Activated CD4-positive, alpha-beta T cell treated with anti-CD3 and anti-CD28 coated beads for 48 hours (primary cell): ENCODE results near the gene BIRC7.

ENCODE experiments used
- DNase-seq: peaks from one replicate; pipeline ENCODE4 v3.0.0-alpha.2; 2020

The BIRC7 gene

DNA sequence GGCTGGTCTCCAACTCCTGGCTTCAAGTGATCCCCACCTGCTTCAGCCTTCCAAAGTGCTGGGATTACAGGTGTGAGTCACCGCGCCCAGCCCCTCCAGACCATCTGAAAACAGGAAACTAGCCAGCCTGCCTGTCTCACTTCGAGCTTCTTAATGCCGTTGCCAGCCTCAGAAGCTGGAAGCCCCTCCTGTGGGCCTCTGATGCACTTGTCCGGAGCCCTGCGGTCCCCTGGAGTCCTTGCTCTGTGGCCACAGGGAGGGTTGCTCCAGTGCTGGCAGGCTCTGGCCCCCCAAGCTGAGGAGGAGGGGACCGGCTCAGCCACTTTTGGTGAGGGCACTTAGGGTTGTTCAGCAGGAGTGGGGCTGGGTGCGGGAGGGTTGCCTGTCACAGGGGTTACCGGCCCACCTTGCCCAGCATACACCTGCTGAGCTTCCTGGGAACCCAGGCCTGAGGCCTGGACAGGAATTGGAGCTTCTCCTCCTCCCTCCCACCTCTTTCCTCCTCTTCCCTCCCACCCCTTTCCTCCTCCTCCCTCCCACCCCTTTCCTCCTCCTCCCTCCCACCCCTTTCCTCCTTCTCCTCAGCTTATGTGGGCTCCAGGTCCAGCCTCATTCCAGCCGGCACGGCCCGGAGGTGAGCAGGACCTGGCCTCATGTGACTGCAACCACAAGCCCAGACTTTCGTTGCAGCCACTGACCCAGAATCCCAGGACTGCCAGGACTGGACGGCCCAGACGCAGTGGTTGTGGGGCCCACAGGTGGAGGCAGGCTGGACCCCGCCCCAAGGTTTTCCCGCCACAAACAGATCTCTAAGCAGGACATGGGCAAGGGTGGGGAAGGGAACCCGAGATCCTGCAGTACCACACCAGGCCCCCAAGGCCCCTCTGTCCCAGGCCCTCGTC, 9.4 kb upstream of the BIRC7 start:
- no peak for DNase-seq

DNA sequence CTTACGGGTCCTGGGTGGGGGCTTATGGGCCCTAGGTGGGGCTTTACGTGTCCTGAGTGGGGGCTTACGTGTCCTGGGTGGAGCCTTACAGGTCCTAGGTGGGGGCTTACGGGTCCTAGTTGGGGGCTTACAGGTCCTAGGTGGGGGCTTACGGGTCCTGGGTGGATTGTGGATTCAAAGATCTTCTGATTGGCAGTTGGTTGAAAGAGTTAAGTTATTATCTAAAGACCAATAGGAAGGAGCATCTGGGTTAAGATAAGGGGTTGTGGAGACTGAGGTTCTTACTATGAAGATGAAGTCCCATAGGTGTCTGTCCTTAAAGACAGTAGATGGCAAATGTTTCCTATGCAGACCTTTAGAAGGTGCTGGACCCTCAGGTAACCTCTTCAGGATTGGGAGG, 8.4 kb upstream of the BIRC7 start:
- DNase-seq: no peak

DNA sequence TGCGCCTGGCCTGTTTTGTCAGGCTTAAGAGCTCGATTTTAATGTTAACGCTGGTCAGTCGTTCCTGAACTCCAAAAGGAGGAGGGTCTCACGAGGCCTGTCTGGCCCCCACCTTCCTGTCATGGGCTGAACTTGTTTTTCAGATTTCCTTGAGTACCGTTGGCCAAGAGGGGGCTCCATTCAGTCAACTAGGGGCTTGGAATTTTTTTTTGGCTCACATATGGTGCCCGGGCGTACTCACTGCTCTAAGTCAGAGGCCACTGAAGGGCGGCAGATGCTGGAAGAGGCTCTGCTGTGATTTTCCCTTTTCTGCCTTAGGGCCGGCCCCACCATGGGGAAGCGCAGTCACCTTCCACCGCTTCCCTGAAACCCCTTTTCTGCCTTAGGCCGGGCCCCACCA, 6.9 kb upstream of the BIRC7 start:
- DNase-seq: no peak

DNA sequence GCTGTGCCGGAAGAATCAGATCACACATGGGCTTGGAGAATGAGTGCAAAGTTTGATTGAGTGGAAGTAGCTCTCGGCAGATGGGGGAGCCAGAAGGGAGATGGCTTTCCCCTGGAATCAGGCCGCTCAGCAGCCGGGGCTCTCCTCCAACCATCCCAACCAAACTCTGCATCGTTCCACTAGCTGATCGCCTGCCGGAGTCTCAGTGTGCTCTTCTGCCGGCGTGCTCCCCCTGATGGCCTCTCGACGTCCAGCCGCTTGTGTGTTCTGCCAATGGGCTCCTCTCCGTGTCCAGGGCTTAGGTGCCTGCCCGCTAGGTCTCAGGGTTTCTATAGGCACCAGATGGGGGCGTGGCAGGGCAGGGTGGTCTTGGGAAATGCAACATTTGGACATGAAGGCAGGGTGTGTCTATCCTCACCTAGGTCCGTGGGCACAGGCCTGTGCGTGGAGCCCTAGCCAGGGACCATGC, 4.9 kb upstream of the BIRC7 start:
- no peak for DNase-seq

DNA sequence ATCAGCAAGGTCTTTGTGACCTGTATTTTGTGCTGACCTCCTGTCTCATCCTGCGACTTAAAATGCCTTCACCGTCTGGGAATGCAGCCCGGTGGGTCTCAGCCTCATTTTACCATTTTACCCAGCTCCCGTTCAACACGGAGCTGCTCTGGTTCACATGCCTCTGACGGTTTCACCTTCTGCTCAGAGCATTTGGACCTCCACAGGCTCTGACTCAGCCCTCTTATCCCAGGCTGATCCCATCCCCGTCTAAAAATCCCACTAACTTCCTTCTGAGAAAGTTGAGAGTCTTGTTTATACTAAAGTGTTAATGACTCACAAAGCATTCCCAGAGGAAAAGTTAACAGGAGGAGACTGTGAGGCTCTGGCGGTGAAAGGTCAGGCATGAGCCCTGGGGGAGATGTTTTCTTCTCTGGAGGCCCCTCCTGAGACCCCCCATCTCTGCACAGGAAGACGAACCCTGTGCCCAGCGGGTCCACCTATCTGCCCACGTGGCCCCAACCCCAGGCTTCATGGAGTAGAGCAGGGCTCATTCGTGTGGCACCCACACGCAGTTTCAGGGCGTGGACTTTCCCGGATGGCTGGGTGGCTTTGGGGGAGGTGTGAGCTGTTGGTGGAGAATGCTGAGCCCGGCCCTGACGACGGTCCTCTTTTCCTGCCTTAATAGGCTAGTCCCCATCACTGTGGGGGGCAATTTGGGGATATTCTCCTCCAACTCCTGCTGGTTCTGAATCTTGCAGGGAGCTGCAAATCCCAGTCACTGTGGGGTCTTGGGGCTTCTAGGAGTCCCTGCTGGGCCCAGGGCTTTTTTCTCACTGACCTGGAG, 3.3 kb upstream of the BIRC7 start:
- no peak for DNase-seq

DNA sequence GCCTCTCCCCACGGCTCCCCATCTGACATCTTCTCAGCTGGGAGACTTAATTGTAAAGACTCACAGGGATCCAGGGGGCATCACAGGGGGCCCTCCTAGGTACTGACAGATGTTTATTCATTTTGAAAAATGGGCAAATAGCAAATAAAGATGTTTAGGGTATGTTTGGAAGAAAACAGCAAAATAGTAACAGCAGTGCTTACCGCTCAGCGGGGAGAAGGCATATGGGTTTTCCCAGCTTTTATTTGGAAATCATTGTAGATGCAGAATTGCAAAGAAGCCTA, 2.7 kb upstream of the BIRC7 start:
- DNase-seq: no peak

DNA sequence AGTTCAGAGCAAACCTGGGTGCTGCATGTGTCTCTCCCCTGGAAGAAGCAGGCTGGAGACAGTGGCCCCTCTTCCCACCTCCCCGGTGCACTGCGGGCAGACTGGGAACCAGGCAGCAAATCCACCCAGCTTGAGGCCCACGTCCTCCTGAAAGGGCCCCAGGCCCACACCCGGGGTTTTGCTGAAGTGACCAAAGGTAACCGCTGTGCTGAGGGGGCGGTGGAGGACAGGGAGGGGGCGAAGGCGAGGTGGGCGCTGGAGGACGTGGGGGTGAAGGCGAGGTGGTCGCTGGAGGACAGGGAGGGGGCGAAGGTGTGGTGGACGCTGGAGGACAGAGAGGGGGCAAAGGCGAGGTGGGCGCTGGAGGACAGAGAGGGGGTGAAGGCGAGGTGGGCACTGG, 1.8 kb upstream of the BIRC7 start:
- DNase-seq: no peak

DNA sequence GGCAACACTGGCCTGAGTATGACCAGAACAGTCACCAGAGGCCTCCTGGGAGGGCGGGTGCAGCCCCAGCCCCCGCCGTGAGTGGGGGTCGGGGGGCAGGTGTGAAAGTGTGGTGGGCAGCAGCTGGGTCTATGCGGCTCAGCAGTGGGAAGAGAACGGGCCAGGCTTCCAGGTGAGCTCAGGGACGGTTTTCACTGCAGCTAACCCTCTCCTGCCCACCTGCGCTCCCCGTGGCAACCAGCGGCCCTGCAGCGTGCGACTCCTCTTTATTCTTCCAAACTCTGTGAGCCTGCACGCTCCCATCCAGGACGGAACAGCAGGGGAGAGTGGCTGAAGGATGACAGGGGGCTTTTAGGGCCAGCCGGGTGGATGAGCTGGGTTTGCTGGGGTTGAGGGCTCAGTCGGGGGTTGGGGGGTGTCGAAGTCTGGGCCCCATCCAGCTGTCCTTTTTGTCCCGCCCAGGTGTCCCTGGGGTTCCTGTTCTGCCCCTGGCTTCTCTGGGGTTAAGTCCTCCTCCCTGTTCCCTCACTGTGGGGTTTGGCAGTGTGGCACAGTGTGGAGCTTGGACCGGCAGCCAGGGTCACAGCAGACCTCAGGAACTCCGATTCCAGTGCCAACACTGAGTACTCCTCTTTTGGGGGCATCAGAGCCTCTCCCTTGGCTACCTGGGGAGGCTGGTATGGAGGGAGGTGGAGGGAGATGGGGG, 859 bp upstream of the BIRC7 start:
- DNase-seq: peak; percentile 54

DNA sequence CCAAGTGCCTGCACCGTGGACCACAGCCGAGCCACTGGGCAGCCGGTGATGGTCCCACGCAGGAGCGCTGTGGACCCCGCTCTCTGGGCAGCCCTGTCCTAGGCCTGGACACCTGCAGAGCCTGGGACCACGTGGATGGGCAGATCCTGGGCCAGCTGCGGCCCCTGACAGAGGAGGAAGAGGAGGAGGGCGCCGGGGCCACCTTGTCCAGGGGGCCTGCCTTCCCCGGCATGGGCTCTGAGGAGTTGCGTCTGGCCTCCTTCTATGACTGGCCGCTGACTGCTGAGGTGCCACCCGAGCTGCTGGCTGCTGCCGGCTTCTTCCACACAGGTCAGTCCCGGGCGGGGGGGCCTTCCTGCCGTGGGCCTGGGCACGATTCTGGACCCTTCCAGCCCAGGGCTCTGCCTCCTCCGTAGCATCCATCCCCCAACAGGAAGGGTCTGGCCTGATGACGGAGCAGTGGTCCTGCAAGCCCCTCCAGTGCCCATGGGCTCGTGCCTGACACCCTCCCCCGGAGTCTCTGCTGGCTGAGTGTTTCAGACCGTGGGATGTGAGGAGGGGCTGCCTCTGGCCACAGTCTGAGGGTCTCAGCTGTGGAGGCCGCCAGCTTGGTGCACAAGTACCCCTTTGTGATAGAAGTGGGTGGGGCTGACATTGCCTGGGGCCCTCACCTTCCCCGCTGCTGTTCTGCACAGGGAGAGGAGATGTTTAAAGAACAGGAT, 572 bp downstream of the BIRC7 start:
- no peak for DNase-seq

DNA sequence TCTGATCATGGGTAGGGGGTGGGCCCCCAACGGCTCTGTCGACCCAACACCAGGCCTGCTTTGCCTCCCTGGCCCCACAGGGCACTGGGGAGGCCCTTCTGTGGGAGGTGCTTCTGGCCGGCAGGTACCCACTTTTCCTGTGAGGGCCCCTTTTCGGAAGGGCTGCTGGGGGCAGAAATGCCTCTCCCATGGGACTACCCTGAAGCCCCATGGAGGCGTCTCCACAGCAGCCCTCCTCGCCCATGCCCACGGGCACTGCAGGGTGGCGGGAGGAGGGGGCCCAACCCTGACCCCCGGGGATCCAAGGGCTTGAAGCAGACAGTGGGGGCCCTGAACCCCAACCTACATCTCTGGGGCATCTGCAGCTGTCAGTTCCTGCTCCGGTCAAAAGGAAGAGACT, 2.3 kb downstream of the BIRC7 start:
- DNase-seq: no peak

DNA sequence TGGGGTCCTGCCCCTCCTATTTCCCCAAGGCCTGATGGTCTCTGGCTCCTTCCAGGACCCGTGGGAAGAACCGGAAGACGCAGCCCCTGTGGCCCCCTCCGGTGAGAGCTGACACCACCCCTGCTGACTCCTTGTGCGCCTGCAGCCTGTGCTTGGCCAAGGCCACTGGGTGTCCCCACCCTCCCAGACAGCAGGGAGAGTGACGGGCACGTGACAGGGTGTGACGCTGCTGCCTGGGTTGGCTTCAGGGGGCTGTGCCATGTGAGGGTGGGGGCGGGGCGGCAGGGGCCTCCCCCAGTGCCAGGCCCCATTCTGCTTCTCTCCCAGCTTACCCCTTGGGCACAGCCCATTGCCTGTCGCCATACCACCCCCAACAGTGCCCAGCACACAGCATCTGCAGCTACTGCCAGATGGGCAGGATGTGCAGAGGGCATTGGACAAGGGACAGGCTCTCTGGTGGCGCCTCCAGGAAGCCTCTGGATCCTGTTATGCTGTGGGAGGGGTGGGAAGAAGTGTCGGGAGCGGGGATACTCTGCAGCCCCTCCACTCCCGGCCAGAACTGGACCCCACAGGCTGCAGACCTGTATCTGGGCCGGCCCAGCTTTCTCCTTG, 2.9 kb downstream of the BIRC7 start:
- no peak for DNase-seq

DNA sequence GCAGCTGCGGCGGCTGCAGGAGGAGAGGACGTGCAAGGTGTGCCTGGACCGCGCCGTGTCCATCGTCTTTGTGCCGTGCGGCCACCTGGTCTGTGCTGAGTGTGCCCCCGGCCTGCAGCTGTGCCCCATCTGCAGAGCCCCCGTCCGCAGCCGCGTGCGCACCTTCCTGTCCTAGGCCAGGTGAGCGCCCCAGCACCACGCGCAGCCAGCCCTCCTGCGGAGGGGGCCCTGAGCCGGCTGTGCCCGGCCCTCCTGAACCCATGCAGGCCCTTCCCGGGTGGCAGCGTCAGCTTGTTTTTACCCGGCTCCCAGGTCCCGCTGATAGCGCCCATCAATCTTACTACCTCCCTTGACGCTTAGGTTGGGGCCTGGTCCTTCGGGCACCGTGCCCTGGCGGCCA, 3.7 kb downstream of the BIRC7 start:
- no peak for DNase-seq

DNA sequence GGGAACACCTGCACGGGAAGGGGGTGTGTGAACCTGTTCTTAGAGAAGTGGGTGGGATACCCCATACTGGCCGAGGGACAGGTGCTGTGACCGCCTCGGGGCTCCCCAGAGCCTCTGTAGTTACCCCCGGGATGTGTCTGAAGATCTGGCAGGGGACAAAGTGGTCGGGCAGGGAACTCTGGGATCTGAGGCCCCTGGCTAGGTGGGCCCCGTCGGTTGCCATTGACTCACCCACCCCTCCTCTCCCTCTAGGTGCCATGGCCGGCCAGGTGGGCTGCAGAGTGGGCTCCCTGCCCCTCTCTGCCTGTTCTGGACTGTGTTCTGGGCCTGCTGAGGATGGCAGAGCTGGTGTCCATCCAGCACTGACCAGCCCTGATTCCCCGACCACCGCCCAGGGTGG, 4.3 kb downstream of the BIRC7 start:
- DNase-seq: no peak

DNA sequence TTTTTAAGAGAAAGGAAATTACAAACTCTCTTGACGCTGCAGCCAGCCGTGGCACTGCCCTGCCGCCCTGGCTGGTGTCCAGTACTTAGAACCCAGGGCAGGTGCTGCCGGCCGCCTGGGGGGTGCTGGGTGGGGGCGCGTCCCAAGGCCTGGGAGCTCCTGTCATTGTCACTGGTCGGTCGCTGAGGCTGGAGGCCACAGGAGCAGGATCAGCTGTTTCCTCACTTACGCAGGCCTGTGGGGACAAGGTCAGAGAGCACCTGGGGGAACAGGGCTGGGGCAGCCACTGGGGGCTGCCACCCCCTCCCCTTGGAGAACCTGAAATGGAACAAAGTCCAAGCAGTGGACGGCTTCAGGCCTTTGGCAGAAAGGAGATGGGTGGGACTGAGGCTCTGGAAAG, 5.6 kb downstream of the BIRC7 start:
- DNase-seq: no peak

DNA sequence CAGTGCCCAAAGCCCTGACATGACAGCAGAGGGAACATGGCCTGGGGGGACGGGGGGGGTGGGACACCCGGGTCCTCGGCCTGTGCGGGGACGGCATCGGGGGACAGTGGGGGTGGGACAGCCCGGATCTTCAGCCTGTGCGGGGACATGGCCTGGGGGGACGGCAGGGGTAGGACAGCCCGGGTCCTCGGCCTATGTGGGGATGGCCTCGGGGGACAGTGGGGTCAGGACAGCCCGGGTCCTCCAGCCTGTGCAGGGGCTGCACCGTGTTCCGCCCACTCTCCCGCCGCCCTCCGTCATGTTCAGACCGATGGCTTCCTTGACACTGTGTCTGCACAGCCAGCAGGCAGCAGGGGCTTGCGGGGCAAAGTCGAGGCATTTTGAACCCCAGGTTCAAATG, 7.0 kb downstream of the BIRC7 start:
- DNase-seq: no peak

DNA sequence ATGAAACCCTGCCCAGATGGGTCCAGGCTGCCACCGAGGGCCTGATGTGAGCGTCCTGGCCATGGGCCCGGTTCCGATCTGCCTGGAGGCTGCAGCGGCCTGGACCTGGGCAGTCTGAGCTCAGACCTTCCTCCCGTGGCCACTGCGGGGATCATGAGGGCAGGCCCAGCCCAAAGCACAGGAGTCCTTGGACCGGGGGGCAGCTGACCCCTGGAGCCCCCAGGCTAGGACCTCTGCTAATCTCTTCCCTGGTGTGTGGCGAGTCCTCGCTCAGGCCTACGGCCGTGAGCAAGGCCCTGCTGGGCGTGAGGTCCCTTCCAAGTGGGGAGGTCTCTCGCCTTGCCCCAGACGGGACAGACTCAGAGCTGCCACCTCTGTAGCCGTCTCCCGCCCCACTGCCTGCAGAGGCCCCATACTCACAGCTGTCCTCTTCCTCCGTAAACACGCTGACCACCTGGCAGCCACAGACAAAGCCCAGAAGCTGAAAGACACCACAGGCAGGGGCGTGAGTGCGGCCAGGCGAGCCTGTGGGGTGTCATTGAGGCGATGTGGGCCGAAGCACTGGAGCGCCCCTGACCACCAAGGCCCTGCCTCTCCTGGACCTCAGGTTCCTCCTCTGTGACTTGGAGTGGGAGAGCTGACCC, 8.0 kb downstream of the BIRC7 start:
- no peak for DNase-seq

DNA sequence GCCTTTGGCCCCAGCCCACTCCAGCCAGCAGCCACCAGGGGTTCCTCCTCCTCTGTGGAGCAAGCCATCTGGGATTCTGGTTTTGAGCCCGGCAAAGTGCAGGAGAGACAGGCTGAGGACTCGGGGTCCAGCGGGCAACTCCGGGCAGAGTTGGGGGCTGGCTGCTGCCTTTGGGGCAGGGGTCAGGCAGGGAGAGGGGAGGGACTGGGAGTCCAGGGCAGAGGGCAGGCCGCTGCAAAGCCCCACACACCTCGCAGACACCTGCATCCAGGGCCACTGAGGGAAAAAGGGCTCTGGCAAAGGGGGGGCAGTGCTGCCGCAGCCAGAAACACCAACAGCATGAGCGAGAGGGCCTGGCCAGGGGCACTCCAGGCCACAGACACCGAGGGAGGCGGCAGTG, 8.8 kb downstream of the BIRC7 start:
- no peak for DNase-seq

DNA sequence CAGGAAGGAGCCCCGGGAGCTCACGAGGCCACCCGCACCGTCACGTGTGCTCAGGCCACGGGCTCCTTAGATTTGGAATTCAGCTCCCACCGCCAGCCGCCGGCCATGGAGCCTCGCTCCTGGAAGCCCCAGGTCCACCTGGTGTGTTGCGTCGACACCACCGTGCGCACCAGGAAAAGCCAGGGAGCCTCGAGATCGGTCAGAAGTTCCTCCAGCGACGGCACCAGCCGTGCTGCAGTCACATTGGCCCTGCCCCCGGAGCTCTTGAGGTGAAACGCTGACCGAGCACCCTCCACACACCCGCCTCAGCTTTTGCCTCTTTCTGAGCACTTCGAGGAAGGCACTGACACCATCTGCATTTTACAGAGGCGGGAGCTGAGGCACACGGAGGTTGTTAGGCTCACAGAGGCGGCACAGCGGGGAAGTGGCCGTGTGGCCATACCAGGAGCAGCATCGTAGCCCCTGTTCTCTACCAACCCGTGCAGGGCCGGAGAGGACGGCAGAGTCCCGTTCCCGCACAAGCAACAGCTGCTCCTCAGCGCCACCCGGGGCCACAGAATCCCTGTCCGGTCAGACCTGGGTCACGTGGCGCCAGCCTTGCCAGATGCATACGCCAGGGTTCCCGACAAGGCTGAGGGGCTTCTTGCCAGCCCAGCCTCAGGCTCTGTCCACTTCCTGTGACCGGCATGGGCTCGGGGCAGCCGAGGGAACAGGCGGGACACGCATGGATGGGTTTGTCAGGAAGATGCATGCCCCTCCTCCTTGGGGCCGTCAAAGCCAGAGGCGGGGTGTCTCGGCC, 11.0 kb downstream of the BIRC7 start:
- no peak for DNase-seq

DNA sequence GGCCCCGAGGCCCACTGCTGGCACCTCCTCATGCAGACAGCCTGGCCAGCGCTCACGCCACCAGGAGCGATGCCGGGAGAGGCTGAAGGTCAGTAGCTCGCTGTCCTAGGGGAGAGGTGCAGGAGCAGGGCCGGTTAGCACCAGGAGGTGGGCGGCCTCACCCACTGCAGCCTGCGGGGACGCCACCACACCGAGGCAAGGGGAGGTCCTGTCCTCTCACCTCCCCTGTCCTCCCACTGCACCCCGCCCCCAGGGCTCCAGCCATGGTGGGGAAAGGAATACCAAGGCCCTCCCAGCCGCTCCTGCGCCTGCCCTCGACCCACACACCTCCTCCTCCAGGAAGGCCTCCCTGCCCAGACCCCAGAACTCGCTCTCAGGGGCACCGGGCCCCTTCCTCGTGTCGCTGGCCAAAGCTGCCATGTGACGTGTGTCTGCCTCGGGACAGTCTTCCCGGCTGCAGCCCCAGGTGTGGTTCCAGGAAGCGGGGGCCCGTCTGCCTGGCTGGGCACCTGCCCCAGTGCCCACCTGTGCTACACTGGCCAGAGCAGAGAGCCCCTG, 12.0 kb downstream of the BIRC7 start:
- no peak for DNase-seq

DNA sequence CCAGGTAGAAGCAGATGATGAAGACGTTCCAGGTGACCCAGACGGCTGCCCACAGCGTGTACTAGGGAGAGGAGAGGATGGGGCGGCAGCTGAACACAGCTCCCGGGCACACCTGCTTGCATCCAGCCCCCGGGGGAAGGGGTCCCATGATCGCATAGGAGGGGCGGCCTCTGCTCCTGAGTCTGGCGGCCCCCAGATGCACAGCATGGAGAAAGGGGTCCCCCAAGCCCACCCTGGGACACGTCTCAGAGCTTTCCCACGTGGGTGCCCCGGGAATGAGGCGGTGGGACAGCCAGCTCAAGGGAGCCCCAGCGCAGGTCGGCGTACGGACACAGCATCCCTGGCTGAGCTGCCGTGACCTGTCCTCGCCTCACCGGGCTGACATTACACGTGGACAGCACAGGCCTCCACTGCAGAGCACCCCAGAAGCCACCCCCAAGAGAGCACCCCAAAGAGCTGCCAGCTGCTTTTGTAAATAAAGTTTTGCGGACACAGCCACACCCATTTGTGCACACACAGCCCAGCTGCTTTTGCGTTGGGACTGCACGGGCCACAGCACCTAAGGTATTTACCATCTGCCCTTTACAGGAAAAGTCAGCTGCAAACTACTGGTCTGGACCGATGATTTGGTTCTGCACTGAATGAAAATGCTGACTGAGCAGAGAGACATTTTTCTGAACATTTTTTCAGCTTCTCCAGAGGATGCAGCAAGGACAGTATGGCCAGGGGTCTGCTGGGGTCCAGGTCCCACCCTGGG, 13.3 kb downstream of the BIRC7 start:
- no peak for DNase-seq
